GM19397 (cell line): ENCODE results near the gene CLEC2D.
A peak's percentile ranks its signal among the peaks of the same experiment; 100 is the strongest.
"Not testable (repeated sequence)": the region's sequence is repeated elsewhere in the genome, so short reads cannot be mapped to it uniquely, and the experiment has no call there.

Experiments used
- ATAC-seq: cut with Tn5 transposase; IDR thresholded peaks from one replicate; pipeline ENCODE4 v1.9.1; 2021; ENCODE audit warnings: mild to moderate bottlenecking, moderate library complexity; ENCODE audit not compliant: unreplicated experiment

CLEC2D gene

GRCh38 chr12:9669534-9669933, at the start of gene CLEC2D:
Gene CLEC2D, plus strand, starts transcription at chr12:9669713. Its CDS starts 22 bp downstream, at chr12:9669735.
- ATAC-seq, result peak; percentile 27

- ATAC-seq, result no peak
Measured at GRCh38 chr12:9625019-9625418, 44.5 kb upstream of the CLEC2D start.

- no peak for ATAC-seq
Measured at GRCh38 chr12:9626291-9626690, 43.2 kb upstream of the CLEC2D start.

GRCh38 chr12:9626821-9627220, 42.7 kb upstream of the CLEC2D start:
- no peak for ATAC-seq

GRCh38 chr12:9632766-9633165, 36.7 kb upstream of the CLEC2D start:
- no peak for ATAC-seq

- no peak for ATAC-seq
Measured at GRCh38 chr12:9634177-9634803, 35.2 kb upstream of the CLEC2D start.

GRCh38 chr12:9634969-9635754, 34.4 kb upstream of the CLEC2D start:
- ATAC-seq, result no peak

GRCh38 chr12:9636150-9636850, 33.2 kb upstream of the CLEC2D start:
- no peak for ATAC-seq

- no peak for ATAC-seq
Measured at GRCh38 chr12:9636851-9637206, 32.7 kb upstream of the CLEC2D start.

GRCh38 chr12:9640024-9640423, 29.5 kb upstream of the CLEC2D start:
- ATAC-seq, result no peak

GRCh38 chr12:9642606-9643265, 26.8 kb upstream of the CLEC2D start:
- ATAC-seq, result no peak

GRCh38 chr12:9643266-9643660, 26.2 kb upstream of the CLEC2D start:
- no peak for ATAC-seq

GRCh38 chr12:9644985-9645551, 24.4 kb upstream of the CLEC2D start:
- not testable (repeated sequence) for ATAC-seq

- ATAC-seq, result no peak
Measured at GRCh38 chr12:9646794-9647781, 22.4 kb upstream of the CLEC2D start.

- ATAC-seq, result peak; percentile 70
Measured at GRCh38 chr12:9647825-9648700, 21.4 kb upstream of the CLEC2D start.

GRCh38 chr12:9648701-9649531, 20.6 kb upstream of the CLEC2D start:
- no peak for ATAC-seq

- no peak for ATAC-seq
Measured at GRCh38 chr12:9649532-9649940, 20.0 kb upstream of the CLEC2D start.

GRCh38 chr12:9650151-9650576, 19.3 kb upstream of the CLEC2D start:
- no peak for ATAC-seq
